ENCODE results near the gene SH2D4B. TPM values are rescaled to one million over a fixed set of nuclear protein-coding genes. Genes with fewer than 3 reads are reported as not detected.

SH2D4B gene
- total RNA-seq, 1 experiment from 2014 or later: 0.10 TPM

DNA sequence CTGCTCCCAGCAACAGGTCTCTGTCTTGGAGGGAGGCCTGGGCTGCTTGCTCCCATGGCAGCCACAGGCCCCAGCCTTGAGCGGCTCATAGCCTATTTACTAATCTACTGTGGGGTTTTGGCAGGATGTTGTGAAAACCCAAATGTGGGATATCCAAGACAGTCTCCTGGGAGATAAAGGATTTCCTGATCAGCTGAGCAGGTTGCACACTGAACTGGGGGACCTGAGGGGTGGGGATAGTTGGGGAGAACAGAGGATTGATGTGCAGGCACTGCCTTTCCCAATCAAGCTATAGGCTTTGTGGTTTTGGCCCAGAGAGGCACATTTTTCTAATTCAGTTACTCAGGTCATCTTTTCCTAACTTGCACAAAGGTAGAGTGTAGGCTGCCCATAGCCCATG is 92.6 kb downstream of the SH2D4B start:
- Histone ChIP-seq H3K27ac (ENCODE audit: low read length) (no peak overlapping the region), H3K4me1 (ENCODE audit: control insufficient read depth, insufficient read depth, low read length) (no peaks in the 10 kb centered on the region), H3K36me3 (ENCODE audit: control insufficient read depth, insufficient read depth, low read length) (no peaks in the 10 kb centered on the region), H3K27me3 (ENCODE audit: control insufficient read depth, insufficient read depth, low read length) (no peaks in the 10 kb centered on the region), H3K9me3 (ENCODE audit: control insufficient read depth, insufficient read depth, low read depth, low read length) (no peaks in the 10 kb centered on the region), H3K4me3 (ENCODE audit: low read depth in 2 of 2, low read length in 2 of 2) (no peak overlapping the region)
- ATAC-seq: no peak
- no peak for DNase-seq (ENCODE audit: low read depth, low spot score)
- no peak for TF ChIP-seq POLR2AphosphoS5 (IDR thresholded peaks at IDR 0.05; ENCODE audit: low read depth, low read length)
- TF ChIP-seq TCF7L2 (IDR thresholded peaks at IDR 0.05; ENCODE audit: low read depth, low read length): no peak
- no peak for TF ChIP-seq CTCF (IDR thresholded peaks at IDR 0.05)
- no peak for TF ChIP-seq SIN3A (IDR thresholded peaks at IDR 0.05; ENCODE audit: borderline replicate concordance, insufficient read depth, low read depth, low read length)
- no peak for TF ChIP-seq REST (IDR thresholded peaks at IDR 0.05; ENCODE audit: insufficient read depth in 1 of 2, low read depth in 2 of 2, low read length in 1 of 2)
- in situ Hi-C loops (cut with HindIII; ENCODE audit: low pct_unique_long_range_greater_than_20kb, low sequenced_read_pairs): no loop called here
- POLR2A ChIA-PET: no interaction called here
- intact Hi-C loops (cut with micrococcal nuclease; ENCODE audit: unreplicated experiment): no loop called here
- no TSS peak for BruUV-seq (replicated peaks)
- CTCF ChIA-PET: no interaction called here

DNA sequence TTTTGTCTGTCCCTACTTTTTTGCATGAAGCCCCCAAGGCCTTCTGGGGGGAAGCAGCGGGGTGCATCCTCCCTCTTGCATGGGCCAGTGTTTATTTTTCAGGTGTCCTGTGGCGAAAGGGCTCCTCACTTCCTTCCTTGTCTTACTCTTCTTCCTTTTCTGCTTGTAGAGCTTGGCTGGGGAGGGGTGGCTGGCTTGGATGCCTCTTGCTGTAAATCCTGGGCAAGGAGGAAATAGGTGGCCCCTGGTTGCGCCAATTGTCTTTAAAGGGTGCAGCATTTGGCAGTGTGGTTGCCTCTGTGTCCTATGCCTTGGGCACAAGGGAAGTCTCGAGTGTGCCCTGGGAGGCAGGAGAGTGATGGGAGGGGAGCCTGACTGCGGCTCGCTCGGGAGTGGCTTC is 95.0 kb downstream of the SH2D4B start:
- no peaks in the 10 kb centered on the region for H3K9me3 ChIP-seq (ENCODE audit: control insufficient read depth, insufficient read depth, low read depth, low read length)
- in situ Hi-C loops (cut with HindIII; ENCODE audit: low pct_unique_long_range_greater_than_20kb, low sequenced_read_pairs) (no loop called here), intact Hi-C loops (cut with micrococcal nuclease; ENCODE audit: unreplicated experiment) (no loop called here)
- no peak overlapping the region for H3K4me3 ChIP-seq (ENCODE audit: low read depth in 2 of 2, low read length in 2 of 2)
- no TSS peak for BruUV-seq (replicated peaks)
- ChIA-PET CTCF (no interaction called here), POLR2A (no interaction called here)
- TF ChIP-seq TCF7L2 (IDR thresholded peaks at IDR 0.05; ENCODE audit: low read depth, low read length) (no peak), REST (IDR thresholded peaks at IDR 0.05; ENCODE audit: insufficient read depth in 1 of 2, low read depth in 2 of 2, low read length in 1 of 2) (no peak), POLR2AphosphoS5 (IDR thresholded peaks at IDR 0.05; ENCODE audit: low read depth, low read length) (no peak), SIN3A (IDR thresholded peaks at IDR 0.05; ENCODE audit: borderline replicate concordance, insufficient read depth, low read depth, low read length) (no peak), CTCF (IDR thresholded peaks at IDR 0.05) (no peak)
- DNase-seq (ENCODE audit: low read depth, low spot score) (no peak), ATAC-seq (no peak)
- no peaks in the 10 kb centered on the region for H3K36me3 ChIP-seq (ENCODE audit: control insufficient read depth, insufficient read depth, low read length)
- no peaks in the 10 kb centered on the region for H3K27me3 ChIP-seq (ENCODE audit: control insufficient read depth, insufficient read depth, low read length)
- no peak overlapping the region for H3K27ac ChIP-seq (ENCODE audit: low read length)
- H3K4me1 ChIP-seq (ENCODE audit: control insufficient read depth, insufficient read depth, low read length): no peaks in the 10 kb centered on the region
